HFFc6 (cell line): ENCODE results near the gene VTI1B. TPM values are rescaled to one million over a fixed set of nuclear protein-coding genes. Genes with fewer than 3 reads are reported as not detected.

Source experiments
- DNase-seq: peaks from one replicate; pipeline ENCODE4 v3.0.0-alpha.2; 2018
- H3K27ac Mint-ChIP-seq: 2 replicates; pipeline ENCODE4 v1.8.0; 2020; ENCODE audit warnings: mild to moderate bottlenecking, mixed read lengths
- H3K27me3 Mint-ChIP-seq: 2 replicates; pipeline ENCODE4 v1.8.0; 2021; ENCODE audit warnings: mild to moderate bottlenecking, moderate library complexity, mixed read lengths; ENCODE audit not compliant: insufficient read depth
- H3K36me3 Mint-ChIP-seq: 2 replicates; pipeline ENCODE4 v1.8.0; 2021; ENCODE audit warnings: low read depth, mixed read lengths
- H3K4me1 Mint-ChIP-seq: 2 replicates; pipeline ENCODE4 v1.8.0; 2020; ENCODE audit warnings: low read depth, mixed read lengths
- H3K4me3 Mint-ChIP-seq: 2 replicates; pipeline ENCODE4 v1.8.0; 2020; ENCODE audit warnings: mild to moderate bottlenecking, moderate library complexity, mixed read lengths
- H3K9me3 Mint-ChIP-seq: 2 replicates; pipeline ENCODE4 v1.8.0; 2020; ENCODE audit warnings: mild to moderate bottlenecking, mixed read lengths
- CTCF ChIP-seq: fragments of 200-600 bp; sonication (generic); IDR thresholded peaks from 2 replicates; pipeline ENCODE4 v1.5.0; 2021; ENCODE audit warnings: antibody characterized with exemption, mild to moderate bottlenecking
- total RNA-seq, 6 experiments: library from RNA; stranded (reverse); fragmentation: NEBNext Ultra II Directional; extraction: Animal tissue kit (Norgen Biotek cat#: 25700); gene quantifications; 2 replicates in 1 of 6; 3 replicates in 5 of 6; pipeline ENCODE4 v1.2.3, GENCODE V29; 2021

The VTI1B gene
- total RNA-seq, 6 experiments from 2014 or later = 154 to 178 (median 156) TPM

GRCh38 chr14:67680121-67680602 is 5.7 kb upstream of the VTI1B start:
- Mint-ChIP-seq H3K36me3 (peaks cover 40% of the 10 kb centered on the region), H3K27ac (peak overlapping the region; percentile 84), H3K4me3 (0 out of 2 replicates have a peak overlapping the region, but pooled peaks have one; percentile 15), H3K9me3 (no peaks in the 10 kb centered on the region), H3K27me3 (no peaks in the 10 kb centered on the region), H3K4me1 (peaks cover 18% of the 10 kb centered on the region)
- DNase-seq = peak; percentile 90
- no peak for TF ChIP-seq CTCF

- Mint-ChIP-seq H3K4me1 (peaks cover 18% of the 10 kb centered on the region), H3K4me3 (no peak overlapping the region), H3K27ac (no peak overlapping the region; the same call in 1 of the 2 replicates), H3K36me3 (peaks cover 36% of the 10 kb centered on the region), H3K9me3 (no peaks in the 10 kb centered on the region), H3K27me3 (no peaks in the 10 kb centered on the region)
- no peak for TF ChIP-seq CTCF
- DNase-seq = no peak
These were observed 4.6 kb upstream of the VTI1B start for GRCh38 chr14:67679006-67679405.

- peak overlapping the region; percentile 90 for H3K27ac Mint-ChIP-seq
- H3K36me3 Mint-ChIP-seq = peaks cover 21% of the 10 kb centered on the region
- no peak for TF ChIP-seq CTCF
- no peaks in the 10 kb centered on the region for H3K9me3 Mint-ChIP-seq
- no peak for DNase-seq
- peak overlapping the region; percentile 92 for H3K4me3 Mint-ChIP-seq
- peaks cover 21% of the 10 kb centered on the region for H3K4me1 Mint-ChIP-seq
- H3K27me3 Mint-ChIP-seq = no peaks in the 10 kb centered on the region
These were observed 769 bp upstream of the VTI1B start for GRCh38 chr14:67675219-67675582.

- peak; percentile 63 for TF ChIP-seq CTCF
- peak; percentile 54 for DNase-seq
- H3K27ac Mint-ChIP-seq = peak overlapping the region; percentile 90
- peak overlapping the region; percentile 92 for H3K4me3 Mint-ChIP-seq
- H3K27me3 Mint-ChIP-seq = no peaks in the 10 kb centered on the region
- peaks cover 21% of the 10 kb centered on the region for H3K36me3 Mint-ChIP-seq
- peaks cover 14% of the 10 kb centered on the region for H3K4me1 Mint-ChIP-seq
- no peaks in the 10 kb centered on the region for H3K9me3 Mint-ChIP-seq
These were observed 323 bp downstream of the VTI1B start for GRCh38 chr14:67674139-67674479.

- peak overlapping the region; percentile 90 for H3K27ac Mint-ChIP-seq
- peak overlapping the region; percentile 92 for H3K4me3 Mint-ChIP-seq
- DNase-seq = peak; percentile 33
- peaks cover 14% of the 10 kb centered on the region for H3K4me1 Mint-ChIP-seq
- no peak for TF ChIP-seq CTCF
- H3K9me3 Mint-ChIP-seq = no peaks in the 10 kb centered on the region
- H3K36me3 Mint-ChIP-seq = peaks cover 21% of the 10 kb centered on the region
- no peaks in the 10 kb centered on the region for H3K27me3 Mint-ChIP-seq
These were observed 981 bp downstream of the VTI1B start for GRCh38 chr14:67673451-67673850.

GRCh38 chr14:67668559-67668958 is 5.9 kb downstream of the VTI1B start:
- H3K9me3 Mint-ChIP-seq = no peaks in the 10 kb centered on the region
- no peak overlapping the region for H3K4me3 Mint-ChIP-seq
- no peak for DNase-seq
- peaks cover 33% of the 10 kb centered on the region for H3K4me1 Mint-ChIP-seq
- TF ChIP-seq CTCF = no peak
- no peaks in the 10 kb centered on the region for H3K27me3 Mint-ChIP-seq
- no peak overlapping the region for H3K27ac Mint-ChIP-seq
- H3K36me3 Mint-ChIP-seq = 0 out of 2 replicates have a peak, but pooled peaks cover 5% of the 10 kb centered on the region
